CD4-positive, alpha-beta T cell treated with Interleukin-6 at 100 ng/mL for 8 hours (primary cell): ENCODE measurements around the gene PDE6H.
A peak's percentile ranks its signal among the peaks of the same experiment; 100 is the strongest.

Experiments used
- DNase-seq: peaks from one replicate; pipeline ENCODE4 v3.0.0-alpha.2; 2020; ENCODE audit warnings: mixed read lengths, low spot score

The PDE6H gene

DNA sequence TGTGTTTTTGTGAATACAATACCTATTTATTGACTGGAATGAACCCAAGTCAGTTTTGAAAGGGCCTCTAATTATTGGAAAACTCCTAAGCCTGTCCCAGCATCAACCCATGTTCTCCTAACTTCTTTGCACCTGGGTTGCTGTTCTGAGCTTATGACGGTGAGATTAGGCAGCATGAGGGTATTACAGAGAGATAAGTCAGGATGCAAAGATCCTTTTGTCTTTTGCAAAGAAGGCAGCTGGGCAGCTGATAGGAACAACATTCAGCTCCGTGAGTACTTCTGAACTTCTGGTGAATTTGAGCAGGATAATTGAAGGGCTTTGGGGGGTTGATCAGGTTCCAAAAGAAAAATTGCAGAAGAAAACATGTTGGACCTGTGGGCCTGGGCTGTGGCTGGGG lies at the start of gene PDE6H:
PDE6H (plus strand) TSS at position 227 of the 400 bp plus-strand sequence. CDS start 4,971 bp downstream, outside the sequence.
- DNase-seq = no peak

DNA sequence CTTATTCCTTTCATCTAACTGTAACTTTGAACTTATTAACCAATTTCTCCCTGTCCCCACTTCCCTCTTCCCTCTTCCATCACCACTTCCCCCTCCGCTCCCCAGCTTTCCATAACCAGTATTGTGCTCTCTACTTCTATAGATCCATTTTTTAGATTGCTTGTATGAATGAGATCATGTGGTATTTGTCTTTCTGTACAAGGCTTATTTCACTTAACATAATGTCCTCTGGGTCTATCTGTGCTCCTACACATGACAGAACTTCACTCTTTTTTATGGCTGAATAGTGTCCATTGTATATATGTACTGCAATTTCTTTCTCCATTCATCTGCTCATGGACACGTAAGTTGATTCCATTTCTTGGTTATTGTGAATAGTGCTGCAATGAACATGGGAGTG lies 48.9 kb upstream of the PDE6H start:
- no peak for DNase-seq

DNA sequence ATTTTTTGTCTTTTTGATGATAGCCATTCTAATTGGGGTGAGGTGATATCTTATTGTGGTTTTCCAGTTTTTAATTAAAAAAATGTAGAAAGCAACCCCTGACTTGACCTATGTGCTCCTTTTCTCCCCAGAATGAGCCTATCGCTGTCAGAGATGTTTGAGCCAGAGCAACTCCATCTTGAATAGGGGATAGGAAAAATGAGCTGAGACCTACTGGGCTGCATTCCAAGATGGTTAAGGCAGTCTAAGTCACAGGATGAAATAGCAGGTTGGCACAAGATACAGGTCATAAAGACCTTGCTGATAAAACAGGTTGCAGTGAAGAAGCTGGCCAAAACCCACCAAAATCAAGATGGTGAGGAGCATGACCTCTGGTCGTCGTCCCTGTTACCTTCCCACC lies 48.3 kb upstream of the PDE6H start:
- no peak for DNase-seq

DNA sequence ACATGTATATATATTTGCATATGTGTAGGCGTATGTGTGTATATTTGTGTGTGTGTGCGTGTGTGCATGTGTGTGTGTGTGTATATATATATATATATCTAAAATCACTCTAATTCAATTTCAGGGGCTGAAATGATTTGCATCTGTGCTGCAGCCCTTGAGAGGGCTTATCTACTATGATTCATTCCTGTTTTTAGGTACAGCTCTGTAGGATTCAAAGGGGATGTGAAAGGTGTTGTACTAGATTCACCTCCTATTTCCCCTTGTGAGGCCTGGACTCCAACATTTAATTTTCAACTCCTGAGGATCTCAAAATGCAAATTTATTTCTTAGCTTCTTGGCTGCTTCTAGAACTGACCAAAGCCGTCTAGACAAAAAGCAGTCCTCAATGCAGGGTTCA lies 45.6 kb upstream of the PDE6H start:
- DNase-seq = no peak

DNA sequence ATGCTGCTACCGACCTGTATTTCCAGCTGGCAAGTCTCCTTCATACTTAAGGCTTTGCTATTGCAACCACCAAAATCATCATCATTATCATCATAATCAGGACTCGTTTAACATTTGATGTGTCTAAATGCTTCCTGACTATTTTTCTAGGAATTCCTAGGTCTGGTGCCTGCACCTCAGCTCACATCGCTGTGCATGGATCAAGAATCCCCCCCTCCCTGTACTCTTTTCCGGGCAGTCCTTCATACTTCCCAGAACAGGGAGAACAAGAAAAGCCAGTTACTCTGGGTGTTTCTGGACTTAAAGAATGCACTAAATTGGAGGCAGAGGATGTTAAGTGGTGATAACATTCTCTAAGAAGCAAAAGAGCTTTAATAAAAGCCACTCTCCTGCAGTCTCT lies 43.9 kb upstream of the PDE6H start:
- DNase-seq = no peak

DNA sequence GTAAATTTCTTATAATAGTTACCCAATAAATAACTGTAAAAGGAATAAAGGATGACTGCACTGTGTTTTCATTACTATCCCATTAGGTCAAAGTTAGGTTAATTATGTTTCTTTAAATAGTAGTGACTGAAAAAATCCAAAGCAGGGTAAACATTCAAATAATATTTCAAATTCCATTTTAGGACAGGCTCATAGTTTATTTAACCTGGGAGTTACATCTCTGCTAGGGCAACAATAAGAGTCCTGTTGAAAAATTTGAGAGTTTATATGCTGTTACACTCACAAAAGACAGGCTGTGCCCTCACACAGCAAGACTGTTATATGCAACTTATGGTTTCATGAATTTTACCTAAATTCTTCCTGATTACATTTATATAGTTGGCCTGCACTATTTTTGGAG lies 42.5 kb upstream of the PDE6H start:
- no peak for DNase-seq

DNA sequence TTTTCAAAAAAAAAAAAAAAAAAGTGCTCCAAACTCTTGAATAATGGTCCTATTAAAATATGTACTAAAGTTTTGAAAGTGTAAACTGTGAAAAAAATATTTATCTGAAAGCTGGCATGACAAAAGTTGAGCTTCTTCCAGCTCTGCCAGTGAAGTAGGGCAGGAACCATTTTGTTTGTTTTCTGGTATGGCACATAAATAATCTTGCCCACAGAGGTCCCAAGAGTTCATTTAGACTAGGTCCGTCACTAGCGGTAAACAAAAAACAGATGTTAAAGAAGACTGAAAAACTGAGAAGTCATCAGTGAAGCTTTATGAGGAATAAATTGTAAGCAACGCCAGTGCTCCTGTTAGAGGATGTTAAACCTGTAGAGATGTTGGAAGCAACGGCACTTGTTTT lies 41.5 kb upstream of the PDE6H start:
- no peak for DNase-seq

DNA sequence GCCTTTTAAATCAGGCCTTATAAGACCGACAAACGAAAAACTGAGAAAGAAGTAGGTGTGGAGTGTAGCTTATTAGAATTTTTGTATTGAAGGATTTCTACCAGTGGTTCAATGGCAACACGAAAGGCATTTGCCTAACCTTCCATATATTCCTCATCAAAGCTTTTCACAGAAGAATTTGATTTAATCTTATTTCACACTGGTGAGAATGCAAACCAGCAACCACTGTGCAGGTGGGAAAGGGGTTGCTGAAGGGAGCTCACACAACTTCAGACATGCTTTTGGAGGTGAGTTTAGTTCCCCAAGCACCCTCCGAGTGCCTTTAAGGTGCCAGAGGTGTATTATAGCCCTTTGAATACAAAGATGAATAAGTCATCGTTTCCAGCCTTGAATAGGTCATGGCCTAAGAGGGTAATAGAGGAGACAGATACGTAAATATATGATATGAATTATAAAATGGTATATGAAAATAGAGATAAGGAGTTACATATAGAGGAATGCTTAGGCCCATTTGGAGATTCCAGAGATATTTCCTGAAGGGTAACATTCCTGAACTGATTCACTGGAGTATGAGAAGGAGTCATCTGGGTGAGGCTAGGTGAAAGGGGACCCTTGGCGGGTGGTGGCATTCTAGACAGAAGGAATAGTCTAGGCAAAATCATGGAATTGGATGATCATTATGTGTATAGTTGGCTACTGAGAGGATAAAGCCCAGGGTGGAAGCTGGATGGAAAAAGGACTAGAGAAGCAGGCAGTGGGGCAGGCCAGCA lies 40.9 kb upstream of the PDE6H start:
- no peak for DNase-seq

DNA sequence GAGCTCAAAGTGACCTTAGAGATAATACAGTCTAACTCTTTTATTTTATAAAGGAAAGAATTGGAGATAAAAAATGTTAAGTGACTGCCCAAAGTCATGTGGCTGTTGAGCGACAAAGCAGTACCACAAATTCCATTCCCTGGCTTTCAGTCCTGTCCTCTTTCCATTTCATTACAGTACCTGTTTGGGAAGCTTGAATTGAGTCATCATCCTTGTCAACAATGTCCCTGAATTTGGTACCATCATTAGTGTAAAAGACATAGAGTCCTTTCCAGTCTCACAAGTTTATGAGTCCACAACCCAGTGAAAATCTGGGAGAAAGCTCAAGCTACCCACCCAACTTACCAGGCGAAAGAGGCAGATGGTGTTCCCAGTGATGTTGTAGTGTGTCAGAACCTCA lies 38.3 kb upstream of the PDE6H start:
- no peak for DNase-seq

DNA sequence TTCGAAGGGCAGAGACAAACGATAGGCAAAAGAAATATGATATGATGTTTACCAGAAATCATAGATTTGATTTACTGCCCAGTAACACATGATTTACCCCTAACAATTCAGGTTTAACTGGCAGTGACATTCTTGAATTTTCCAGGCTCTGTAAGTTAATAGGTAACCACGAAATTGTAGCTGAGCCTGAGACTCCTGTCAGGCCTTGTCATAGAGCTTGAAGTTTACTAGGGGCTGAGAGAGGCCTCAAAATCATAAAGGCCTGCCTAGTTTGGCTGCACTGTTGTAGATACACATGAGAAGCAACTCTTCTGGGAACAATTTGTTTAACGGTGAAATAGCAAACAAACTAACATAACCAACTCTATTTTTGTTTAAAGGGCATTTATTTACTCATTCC lies 37.8 kb upstream of the PDE6H start:
- no peak for DNase-seq

DNA sequence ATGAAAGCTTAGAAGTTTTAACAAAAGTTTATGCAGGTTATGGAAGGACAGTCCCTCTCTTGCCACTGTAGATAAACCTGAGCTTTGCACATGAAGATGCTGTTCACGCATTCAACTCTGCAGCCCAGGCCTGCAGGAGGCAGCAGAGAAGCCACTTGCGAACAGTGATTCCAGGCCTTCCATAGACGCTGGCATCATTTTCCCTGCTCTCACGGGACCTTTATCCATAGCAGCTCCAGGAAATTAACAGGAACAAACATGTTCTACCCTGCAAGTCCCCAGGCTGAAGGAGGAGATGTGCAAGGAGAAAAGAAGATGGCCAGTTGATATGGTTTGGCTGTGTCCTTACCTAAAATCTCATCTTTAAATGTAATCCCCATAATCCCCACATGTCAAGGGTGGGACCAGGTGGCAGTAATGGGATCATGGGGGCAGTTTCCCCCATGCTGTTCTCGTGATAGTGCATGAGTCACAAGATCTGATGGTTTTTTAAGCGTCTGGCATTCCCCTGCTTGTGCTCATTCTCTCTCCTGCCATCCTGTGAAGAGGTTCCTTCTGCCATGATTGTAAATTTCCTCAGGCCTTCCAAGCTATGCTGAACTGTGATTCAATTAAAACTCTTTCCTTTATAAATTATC lies 36.5 kb upstream of the PDE6H start:
- no peak for DNase-seq

DNA sequence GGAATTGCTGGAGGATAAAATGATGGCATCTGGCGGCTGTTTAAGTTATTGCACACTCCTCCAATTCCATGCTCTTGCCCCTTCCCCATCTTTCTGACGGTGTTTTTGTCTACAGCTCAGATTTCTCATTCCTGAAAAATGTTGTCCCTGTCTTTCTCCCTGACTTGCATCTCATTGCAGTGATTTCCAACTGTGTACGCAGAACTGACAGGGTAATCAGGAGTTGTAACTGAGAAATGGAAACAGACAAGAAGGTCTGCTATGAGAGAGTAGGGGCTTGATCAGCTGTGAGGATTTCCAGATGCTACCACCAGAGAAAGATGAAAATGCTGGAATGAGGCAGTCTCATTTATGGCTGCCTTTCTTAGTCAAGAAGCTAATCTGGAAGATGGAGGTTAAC lies 35.8 kb upstream of the PDE6H start:
- no peak for DNase-seq

DNA sequence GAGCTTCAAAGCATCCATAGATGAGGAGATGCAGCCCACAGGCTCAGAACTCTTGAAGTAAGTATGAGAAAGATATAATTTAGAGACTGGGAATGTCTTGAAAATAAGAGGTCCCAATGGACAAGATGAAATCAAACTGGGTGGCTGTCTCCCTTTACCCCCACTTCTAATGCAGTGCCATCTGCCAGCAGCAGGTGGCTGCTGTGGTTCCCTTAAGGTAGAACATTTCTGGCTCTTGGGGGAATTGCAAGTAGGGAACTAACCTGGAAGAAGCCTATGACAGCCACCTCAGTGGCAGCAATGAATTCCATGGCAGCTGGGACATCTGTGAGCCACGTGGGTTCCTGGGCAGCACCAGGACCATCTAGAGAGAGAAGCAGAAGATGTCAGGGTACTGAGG lies 35.2 kb upstream of the PDE6H start:
- DNase-seq = no peak

DNA sequence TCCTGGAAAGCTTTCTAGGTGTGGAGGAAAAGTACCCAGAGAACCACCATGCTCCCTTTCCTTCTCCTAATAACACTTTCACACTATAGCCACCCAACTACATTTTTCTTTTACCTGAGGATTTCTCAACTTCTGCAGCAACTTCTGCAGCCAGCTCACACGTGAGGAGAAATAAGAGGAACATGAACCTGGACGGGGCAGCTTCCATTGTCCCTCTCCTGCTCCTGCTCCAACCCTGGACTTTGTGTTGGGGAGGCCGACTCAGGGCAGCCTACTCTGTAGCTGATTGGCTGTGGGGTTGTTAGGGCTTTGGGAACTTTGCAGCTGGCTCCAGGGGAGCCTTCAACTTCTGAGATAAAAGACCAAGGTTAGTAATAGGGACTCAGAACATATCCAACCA lies 34.5 kb upstream of the PDE6H start, which contains the start of gene ERP27:
ERP27 (minus strand) TSS at position 237 of the 400 bp plus-strand sequence; CDS start at position 208, 29 bp downstream.
- no peak for DNase-seq

DNA sequence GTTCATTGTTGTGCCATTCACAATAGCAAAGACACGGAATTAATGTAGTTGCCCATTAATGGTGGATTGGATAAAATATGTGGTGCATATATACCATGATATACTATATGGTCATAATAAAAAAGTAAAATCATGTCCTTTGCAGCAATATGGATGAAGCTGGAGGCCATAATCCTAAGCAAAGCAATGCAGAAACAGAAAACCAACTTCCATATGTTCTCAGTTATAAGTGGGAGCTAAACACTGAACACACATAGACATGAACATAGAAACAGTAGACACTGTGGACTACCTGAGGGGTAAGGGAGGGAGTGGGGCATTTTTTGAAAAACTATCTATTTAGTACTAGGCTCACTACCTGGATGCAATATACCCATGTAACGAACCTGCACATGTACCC lies 31.5 kb upstream of the PDE6H start:
- DNase-seq = no peak

DNA sequence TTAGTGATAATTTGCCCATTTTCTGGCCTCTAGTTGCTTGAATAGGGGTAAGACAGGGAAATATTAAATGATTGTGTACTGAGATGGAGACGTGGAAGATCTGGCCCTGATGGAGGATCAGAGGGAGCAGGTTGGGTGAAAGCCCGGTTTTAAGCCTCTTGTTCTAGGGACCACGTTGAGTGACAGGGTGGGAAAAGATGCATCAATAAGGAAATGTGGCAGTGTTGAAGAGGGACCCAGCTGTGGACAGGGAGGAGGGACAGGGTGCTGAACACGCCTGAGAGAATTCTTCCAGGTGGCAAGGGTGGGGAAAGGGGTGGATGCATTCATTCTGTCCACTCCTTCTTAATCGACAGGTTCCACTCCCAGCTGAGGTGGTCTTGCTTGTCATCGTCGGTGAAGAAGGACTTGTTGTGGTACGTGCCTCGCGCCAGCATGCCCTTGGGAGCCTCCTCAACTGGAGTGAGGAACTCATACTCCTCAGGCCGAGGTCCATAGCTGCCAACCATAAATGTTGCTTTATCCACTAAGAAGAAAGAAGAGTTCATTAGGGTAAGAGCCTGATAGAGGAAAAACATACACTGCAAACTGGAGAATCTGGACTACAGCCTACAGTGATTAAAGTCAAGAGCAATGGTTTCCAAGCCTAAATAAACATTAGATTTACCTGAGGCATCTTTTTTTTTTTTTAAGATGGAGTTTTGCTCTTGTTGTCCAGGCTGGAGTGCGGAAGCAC lies 30.5 kb upstream of the PDE6H start:
- DNase-seq = no peak

DNA sequence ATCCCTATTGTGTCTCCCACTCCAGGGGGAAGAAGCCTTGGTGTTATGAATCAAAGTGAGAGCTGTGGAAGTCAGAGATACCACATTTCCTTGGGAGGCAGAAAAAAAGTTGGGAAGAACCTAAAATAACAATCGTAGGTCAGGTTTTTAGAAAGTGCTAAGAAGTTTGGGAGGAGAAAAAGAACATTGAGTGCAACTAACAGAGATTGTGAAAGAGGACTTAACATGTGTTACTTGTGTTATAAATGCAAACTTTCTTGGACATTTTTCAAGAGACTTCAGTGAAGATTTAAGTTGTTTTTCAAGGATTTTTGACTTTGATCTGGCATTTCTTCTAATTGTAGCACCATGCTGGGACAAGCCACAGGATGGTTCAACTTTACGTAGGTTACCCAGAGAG lies 26.7 kb upstream of the PDE6H start:
- DNase-seq = no peak

DNA sequence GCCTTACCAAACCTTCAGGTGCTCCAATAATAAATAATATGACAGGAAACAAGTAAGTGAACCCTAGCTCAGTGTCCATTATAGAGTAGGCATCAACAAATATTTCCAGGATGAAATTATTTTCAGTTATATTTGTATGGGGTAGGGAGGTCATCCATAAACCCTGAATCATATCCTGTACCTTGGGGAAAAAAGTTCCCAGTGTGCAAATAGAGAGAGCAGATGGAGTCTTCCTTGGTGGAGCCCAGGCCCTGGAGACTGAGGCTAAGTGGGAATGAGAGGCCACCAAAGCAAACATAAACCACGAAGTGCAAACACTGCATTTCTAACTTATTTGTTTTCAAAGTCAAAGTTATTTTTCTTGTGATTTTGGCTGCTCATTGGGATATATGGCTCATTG lies 26.0 kb upstream of the PDE6H start:
- no peak for DNase-seq

DNA sequence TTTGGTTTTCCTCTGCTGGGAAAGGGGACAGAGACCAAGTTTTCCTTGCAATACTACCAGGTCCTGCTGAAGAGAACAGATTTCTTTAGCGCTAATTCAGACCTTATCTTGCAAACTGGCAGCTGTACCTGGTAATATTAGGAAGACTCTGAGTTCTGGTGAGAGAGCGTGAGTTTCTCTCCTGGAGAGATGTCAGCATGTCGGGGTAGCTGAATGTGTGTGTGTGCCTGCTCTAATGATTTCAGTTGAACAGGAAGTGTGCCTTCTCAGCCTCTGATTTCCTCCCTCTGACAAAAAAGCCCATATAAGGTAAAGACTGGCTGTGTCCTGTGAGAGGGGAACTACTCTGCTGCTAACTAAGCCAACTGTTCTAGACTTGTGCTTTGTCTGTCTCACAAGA lies 24.2 kb upstream of the PDE6H start:
- peak; percentile 84 for DNase-seq

DNA sequence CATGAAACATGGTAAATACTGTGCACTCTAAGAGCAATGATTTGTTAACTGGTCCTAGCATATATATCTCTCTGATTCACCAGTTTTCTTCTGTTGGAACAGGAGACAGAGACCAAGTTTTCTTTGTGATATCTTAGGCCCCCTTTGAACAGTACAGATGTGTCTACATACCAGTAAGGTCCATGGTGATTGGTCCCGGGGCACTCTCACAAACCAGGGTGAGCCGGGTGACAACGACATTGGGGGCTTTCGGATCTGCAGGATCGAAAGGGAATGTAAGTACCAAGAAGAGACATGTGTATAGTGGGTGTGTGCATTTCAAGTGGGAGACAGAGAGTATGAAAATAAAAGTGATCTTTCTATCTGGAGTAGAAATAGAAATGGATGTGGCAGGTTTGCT lies 23.2 kb upstream of the PDE6H start:
- DNase-seq = no peak

DNA sequence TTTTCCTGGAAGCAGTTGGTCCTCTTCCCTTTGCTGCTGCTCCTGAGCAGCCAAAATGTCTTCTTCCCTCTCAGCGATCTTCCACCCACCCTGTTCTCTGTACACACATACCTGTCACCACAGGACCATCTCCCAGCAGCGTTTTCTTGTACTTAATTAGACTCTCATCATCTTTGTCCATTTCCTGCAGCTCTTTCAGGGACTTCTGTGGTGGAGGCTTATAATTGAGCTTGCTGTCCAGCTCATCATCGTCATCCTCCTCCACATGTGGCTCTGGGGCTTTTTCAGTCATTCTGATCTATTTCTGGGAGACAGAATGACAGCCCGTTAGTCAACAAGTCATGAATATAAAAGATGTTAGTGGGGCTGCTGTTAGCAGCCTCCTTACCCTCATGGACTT lies 22.4 kb upstream of the PDE6H start:
- DNase-seq = no peak

DNA sequence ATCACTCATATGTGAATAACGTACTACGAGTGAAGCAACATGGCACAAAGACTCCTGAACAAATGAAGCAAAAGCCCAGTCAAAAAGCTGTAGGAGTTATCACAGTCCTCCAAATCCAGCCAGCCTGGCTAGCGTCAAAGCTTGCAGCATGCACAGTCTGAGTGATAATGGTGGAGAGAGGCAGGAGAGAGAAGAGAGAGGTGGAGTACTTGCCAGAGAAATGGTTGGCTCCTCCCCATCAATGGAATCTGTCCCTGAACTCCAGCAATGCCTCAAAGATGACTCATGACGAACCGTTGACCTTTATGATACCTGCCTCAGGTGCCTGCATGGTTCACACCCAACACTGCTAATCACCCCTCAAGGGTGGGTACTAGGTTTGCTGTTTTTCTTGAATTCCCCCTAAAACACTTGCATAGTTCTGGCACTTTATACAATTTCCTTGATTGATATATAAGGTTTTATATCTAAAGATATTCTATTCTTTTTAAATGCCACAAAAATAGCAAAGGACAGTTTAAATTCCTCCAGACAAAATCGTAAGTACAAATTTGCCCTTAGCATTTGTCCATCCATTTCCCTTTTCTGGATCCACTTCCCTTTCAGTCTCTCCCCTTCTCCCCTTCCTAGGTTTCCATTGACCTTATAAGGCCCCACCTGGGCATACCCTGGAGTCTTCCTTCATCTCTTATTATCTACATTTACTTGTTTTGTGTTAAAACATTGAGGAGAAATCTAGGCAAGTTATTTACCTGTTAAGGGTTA lies 21.7 kb upstream of the PDE6H start:
- DNase-seq = no peak
